Measurements from ENCODE around the gene UQCC5. TPM values are rescaled to one million over a fixed set of nuclear protein-coding genes. Genes with fewer than 3 reads are reported as not detected.
A peak's percentile ranks its signal among the peaks of the same experiment; 100 is the strongest.

The UQCC5 gene
- polyA plus RNA-seq, 2 donors, result 20.9 to 37.7 TPM

DNA sequence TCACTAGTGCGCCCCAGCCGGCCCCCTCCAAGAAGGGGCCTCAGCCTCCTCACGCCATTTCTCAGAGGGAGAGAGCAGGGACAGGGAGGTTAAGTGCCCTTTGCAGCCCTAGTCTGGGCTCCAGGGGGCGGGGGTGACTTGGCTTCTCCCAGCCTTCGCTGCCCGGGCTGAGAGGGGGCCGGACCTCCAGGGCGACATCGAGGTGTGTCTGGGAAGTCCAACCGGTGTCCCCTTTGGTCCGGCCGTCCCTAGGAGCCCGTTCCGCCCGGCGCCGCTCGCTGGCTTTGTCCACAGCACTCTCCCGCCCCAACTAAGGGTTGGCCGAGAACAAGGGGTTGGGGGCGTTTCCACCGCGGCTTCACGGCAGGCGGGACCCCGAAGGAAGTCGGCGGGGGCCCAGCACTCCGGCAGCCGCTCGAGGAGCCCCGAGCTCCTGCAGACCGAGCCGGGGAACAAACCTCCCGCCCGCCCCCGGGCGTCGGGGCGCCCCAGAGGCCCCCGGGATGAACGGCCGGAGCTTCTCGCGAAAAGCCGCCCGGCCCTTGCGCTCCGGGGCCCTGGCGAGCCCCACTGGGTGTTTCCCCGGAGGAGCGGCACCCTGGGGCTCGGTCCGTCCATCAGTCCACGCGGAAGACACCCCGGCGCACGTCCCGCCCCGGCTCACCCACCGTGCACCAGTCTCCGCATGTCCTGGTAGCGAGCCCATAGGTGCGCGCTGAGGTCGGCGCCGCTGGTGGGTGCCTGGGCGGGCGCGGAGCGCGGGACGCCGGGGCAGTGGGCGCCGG is 3.4 kb upstream of the UQCC5 start:
- Histone ChIP-seq H3K4me3 (ENCODE audit: low read depth in 1 of 2, low read length in 2 of 2) (peak overlapping the region; percentile 63 to 67), H3K4me1 (ENCODE audit: control insufficient read depth in 2 of 2, insufficient read depth in 2 of 2, low read length in 1 of 2) (peaks cover 10 to 44% of the 10 kb centered on the region in 2 donors), H3K9me3 (ENCODE audit: control insufficient read depth in 2 of 2, insufficient read depth in 1 of 2, low read depth in 1 of 2, low read length in 1 of 2) (no peaks in the 10 kb centered on the region), H3K36me3 (ENCODE audit: control insufficient read depth in 2 of 2, insufficient read depth in 2 of 2, low read length in 1 of 2) (peaks cover 0 to 10% of the 10 kb centered on the region in 2 donors), H3K27me3 (ENCODE audit: control insufficient read depth in 1 of 2, insufficient read depth in 2 of 2, low read length in 2 of 2) (no peaks in the 10 kb centered on the region), H3K27ac (ENCODE audit: low read depth in 2 of 2, low read length in 1 of 2) (peak overlapping the region; percentile 54 to 78)
- WGBS, 2 donors, result 2 to 6% methylated on average over 63 to 78 of the region's 78 CpGs

DNA sequence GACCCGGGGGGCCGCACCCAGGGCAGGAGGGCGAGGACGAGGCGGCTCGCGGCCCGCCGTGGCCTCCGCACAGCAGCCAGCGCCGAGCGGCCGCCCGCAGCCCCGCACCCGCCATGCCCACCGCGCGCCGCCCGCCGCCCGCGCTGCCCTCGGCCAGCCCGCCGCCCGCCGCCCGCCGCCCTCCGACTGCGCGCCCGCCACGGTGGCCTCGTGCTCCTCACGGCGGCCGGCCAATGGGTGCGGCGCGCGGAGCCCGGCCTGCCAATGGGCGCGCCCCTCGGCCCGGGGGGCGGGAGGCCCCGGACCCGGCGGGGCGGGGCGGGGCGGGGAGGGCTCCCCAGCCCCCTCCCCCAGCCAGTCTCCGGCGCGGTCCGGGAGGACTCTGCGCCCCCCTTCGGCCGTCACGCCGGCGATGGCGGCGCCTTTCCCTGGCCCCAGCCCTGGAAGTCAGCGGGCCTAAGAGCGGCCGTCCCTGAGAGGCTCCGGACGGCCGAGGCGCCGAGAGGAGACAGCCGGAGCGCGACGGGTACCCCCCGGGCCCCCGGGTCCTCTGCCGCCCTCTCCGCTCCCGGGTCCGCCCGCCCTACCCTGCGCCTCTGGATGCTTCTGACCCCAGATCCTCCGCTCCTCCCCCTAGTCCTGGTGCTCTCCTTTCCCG is 2.7 kb upstream of the UQCC5 start, which contains the start of gene NT5DC2:
NT5DC2 (minus strand) TSS at position 235 of the 658 bp plus-strand sequence; CDS start at position 115, 120 bp downstream.
- 2 to 5% methylated on average over 19 to 91 of the region's 91 CpGs for WGBS, 2 donors
- Histone ChIP-seq H3K9me3 (ENCODE audit: control insufficient read depth in 2 of 2, insufficient read depth in 1 of 2, low read depth in 1 of 2, low read length in 1 of 2) (no peaks in the 10 kb centered on the region), H3K4me3 (ENCODE audit: low read depth in 1 of 2, low read length in 2 of 2) (peak within 1 kb of the TSS; percentile 63 to 67), H3K4me1 (ENCODE audit: control insufficient read depth in 2 of 2, insufficient read depth in 2 of 2, low read length in 1 of 2) (peaks cover 12 to 44% of the 10 kb centered on the region in 2 donors), H3K36me3 (ENCODE audit: control insufficient read depth in 2 of 2, insufficient read depth in 2 of 2, low read length in 1 of 2) (peaks cover 0 to 4% of the 10 kb centered on the region in 2 donors), H3K27ac (ENCODE audit: low read depth in 2 of 2, low read length in 1 of 2) (peak within 1 kb of the TSS; percentile 78 to 81), H3K27me3 (ENCODE audit: control insufficient read depth in 1 of 2, insufficient read depth in 2 of 2, low read length in 2 of 2) (no peaks in the 10 kb centered on the region)

DNA sequence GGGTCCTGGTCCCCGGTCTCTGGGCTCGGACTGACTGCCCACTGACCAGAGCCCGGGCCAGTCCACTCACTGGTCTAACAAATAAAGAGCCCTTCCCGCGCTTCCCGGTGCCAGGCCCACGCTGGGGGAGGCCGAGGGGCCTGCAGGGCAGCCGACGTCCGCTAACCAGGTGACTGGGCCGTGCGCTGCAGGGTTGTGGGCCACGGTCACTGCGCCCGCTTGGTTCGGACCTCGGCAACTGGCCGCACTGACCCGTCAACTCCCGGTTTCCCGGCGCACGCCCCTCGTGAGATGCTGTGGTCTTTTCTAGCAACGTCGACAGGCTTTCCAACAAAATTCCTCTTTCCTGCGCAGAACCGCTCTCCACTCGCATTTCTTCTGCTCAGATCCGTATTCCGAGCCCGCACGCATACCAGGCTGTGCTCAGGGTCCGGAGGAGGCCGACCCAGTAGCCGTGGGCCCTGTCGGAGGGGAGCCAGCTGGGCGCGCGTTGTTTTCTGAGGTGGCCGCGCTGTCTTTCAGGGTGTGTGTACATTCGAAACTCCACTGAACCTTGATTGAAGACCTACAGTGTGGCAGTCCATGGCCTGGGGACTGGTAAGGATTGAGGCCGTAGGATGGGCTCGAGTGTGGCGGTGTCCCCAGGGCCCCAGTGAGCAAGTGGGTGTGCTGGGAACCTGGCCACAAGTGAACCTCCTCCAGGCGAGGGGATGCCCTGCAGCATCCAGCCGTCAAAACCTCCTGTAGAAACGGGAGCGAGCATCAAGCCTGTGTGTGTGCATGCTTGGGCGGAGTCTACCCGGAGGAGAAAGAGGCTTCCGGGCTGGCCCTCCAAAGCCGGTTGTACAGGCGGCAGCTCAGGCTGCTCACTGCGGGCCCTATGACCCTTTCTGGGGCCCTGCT is 1.9 kb upstream of the UQCC5 start:
- H3K36me3 ChIP-seq (ENCODE audit: control insufficient read depth in 2 of 2, insufficient read depth in 2 of 2, low read length in 1 of 2), result no peaks in the 10 kb centered on the region
- H3K4me1 ChIP-seq (ENCODE audit: control insufficient read depth in 2 of 2, insufficient read depth in 2 of 2, low read length in 1 of 2), result peaks cover 15 to 40% of the 10 kb centered on the region in 2 donors
- H3K27ac ChIP-seq (ENCODE audit: low read depth in 2 of 2, low read length in 1 of 2), result peak overlapping the region; percentile 78 to 81
- WGBS, 2 donors, result 31 to 50% methylated on average over 57 of the region's 57 CpGs
- H3K27me3 ChIP-seq (ENCODE audit: control insufficient read depth in 1 of 2, insufficient read depth in 2 of 2, low read length in 2 of 2), result no peaks in the 10 kb centered on the region
- H3K4me3 ChIP-seq (ENCODE audit: low read depth in 1 of 2, low read length in 2 of 2), result peak overlapping the region; percentile 44 to 63
- H3K9me3 ChIP-seq (ENCODE audit: control insufficient read depth in 2 of 2, insufficient read depth in 1 of 2, low read depth in 1 of 2, low read length in 1 of 2), result no peaks in the 10 kb centered on the region

DNA sequence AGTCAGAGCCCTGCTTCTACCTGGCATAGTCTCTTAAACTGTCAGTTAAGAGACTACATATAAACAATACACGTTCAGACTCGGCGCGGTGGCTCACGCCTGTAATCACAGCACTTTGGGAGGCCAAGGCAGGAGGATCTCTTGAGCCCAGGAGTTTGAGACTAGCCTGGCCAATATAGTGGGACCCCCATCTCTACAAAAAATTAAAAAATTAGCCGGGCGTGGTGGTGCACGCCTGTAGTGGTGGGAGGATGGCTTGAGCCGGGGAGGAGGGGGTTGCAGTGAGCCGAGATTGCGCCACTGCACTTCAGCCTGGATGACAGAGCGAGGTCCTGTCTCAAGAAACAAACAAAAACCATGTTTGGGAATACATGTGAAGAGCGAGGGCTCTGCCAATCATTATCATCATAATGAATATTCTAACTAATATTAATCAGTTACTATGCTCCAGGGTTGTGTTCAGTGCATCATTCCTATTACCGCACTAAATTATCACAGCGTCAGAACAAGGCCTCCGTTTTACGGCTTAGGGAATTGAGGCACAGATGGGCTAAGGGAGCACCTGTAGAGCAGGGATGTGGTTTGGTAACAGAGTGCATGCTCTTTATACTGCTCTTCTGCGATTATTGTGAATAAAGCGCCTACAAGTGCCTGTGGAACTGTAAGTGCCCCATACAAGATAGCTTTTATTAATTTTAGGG is 844 bp upstream of the UQCC5 start:
- Histone ChIP-seq H3K9me3 (ENCODE audit: control insufficient read depth in 2 of 2, insufficient read depth in 1 of 2, low read depth in 1 of 2, low read length in 1 of 2) (no peaks in the 10 kb centered on the region), H3K4me1 (ENCODE audit: control insufficient read depth in 2 of 2, insufficient read depth in 2 of 2, low read length in 1 of 2) (peaks cover 15 to 31% of the 10 kb centered on the region in 2 donors), H3K27me3 (ENCODE audit: control insufficient read depth in 1 of 2, insufficient read depth in 2 of 2, low read length in 2 of 2) (no peaks in the 10 kb centered on the region), H3K27ac (ENCODE audit: low read depth in 2 of 2, low read length in 1 of 2) (peak overlapping the region in 1 of 2 donors; percentile 78), H3K4me3 (ENCODE audit: low read depth in 1 of 2, low read length in 2 of 2) (no peak overlapping the region), H3K36me3 (ENCODE audit: control insufficient read depth in 2 of 2, insufficient read depth in 2 of 2, low read length in 1 of 2) (no peaks in the 10 kb centered on the region)
- 88 to 89% methylated on average over 19 of the region's 19 CpGs for WGBS, 2 donors

DNA sequence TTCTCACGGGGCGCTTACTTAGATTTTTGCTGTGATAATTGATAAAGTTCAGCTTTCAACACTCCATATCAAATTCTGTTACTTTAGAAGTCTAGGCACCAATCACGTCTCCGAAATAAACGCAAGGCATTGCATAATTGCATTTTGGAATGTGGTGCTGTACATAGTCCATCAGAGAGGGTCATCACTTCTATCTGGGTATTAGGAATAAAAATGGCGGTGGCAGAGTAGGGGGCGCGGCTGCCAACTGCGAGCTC is 365 bp upstream of the UQCC5 start:
- Histone ChIP-seq H3K27ac (ENCODE audit: low read depth in 2 of 2, low read length in 1 of 2) (peak overlapping the region in 1 of 2 donors; percentile 9), H3K4me1 (ENCODE audit: control insufficient read depth in 2 of 2, insufficient read depth in 2 of 2, low read length in 1 of 2) (peaks cover 11 to 29% of the 10 kb centered on the region in 2 donors), H3K9me3 (ENCODE audit: control insufficient read depth in 2 of 2, insufficient read depth in 1 of 2, low read depth in 1 of 2, low read length in 1 of 2) (no peaks in the 10 kb centered on the region), H3K27me3 (ENCODE audit: control insufficient read depth in 1 of 2, insufficient read depth in 2 of 2, low read length in 2 of 2) (no peaks in the 10 kb centered on the region), H3K4me3 (ENCODE audit: low read depth in 1 of 2, low read length in 2 of 2) (no peak overlapping the region), H3K36me3 (ENCODE audit: control insufficient read depth in 2 of 2, insufficient read depth in 2 of 2, low read length in 1 of 2) (peaks cover 0 to 2% of the 10 kb centered on the region in 2 donors)
- WGBS, 2 donors, result 11 to 12% methylated on average over 9 of the region's 9 CpGs

DNA sequence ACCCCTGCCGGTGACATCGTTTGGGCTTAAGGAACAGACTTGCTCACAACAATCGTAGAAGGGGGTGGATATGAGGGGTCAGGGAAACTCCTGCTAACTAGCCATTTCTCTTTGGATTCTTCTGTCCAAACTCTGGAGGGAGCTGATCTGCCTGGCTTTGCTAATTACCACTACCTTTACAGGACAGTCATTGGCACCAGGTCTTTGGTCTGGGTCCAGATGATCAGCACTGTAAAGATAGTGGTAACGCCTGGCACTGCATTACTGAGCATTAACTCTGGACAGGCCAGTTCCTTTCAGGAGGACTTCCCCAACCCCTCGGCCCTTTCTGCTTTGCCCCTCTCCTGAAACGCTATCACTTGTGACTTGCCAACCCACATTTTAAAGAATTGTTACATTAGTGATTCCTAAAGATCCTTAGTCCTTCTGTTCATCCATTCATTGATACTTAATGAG is 788 bp downstream of the UQCC5 start:
- Histone ChIP-seq H3K9me3 (ENCODE audit: control insufficient read depth in 2 of 2, insufficient read depth in 1 of 2, low read depth in 1 of 2, low read length in 1 of 2) (no peaks in the 10 kb centered on the region), H3K4me1 (ENCODE audit: control insufficient read depth in 2 of 2, insufficient read depth in 2 of 2, low read length in 1 of 2) (peaks cover 6 to 20% of the 10 kb centered on the region in 2 donors), H3K36me3 (ENCODE audit: control insufficient read depth in 2 of 2, insufficient read depth in 2 of 2, low read length in 1 of 2) (peaks cover 0 to 4% of the 10 kb centered on the region in 2 donors), H3K27ac (ENCODE audit: low read depth in 2 of 2, low read length in 1 of 2) (peak overlapping the region; percentile 91 to 93), H3K4me3 (ENCODE audit: low read depth in 1 of 2, low read length in 2 of 2) (peak overlapping the region; percentile 71 to 90), H3K27me3 (ENCODE audit: control insufficient read depth in 1 of 2, insufficient read depth in 2 of 2, low read length in 2 of 2) (no peaks in the 10 kb centered on the region)
- 2% methylated on average over 6 of the region's 6 CpGs for WGBS, 2 donors

DNA sequence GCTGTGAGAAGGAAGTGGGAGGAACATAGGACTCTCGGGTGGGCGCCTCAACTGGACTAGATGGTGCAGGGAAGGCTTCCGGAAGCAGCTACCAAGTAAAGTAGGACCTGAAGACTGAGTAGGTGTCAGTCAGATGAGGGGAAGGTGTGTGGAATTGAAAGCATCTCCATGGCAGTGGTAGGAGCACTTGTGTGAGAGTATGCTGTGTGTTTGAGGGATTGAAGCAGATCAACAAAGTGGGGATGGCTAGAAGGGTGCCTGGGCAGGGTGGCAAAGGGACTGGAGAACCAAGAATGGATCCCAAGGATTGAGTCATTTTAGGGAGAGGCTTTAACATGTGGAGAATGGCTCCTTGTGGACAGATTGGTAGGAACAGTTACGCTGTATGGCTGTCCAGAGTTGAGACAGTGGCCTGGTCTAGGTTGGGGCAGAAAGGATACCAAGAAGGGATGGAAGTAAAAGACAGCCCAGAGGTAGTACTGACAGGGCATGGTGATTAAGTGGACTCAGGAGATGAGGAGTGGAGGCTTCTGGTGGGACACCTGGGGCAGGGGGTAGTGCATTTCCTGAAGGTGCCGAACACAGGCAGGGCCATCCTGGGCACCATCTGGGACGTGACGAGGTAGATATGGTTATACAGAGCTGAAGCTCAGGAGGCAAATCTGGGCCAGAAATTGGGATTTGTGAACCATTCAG is 1.5 kb downstream of the UQCC5 start:
- no peak overlapping the region for H3K27ac ChIP-seq (ENCODE audit: low read depth in 2 of 2, low read length in 1 of 2)
- H3K27me3 ChIP-seq (ENCODE audit: control insufficient read depth in 1 of 2, insufficient read depth in 2 of 2, low read length in 2 of 2), result no peaks in the 10 kb centered on the region
- H3K36me3 ChIP-seq (ENCODE audit: control insufficient read depth in 2 of 2, insufficient read depth in 2 of 2, low read length in 1 of 2), result peaks cover 0 to 4% of the 10 kb centered on the region in 2 donors
- H3K4me3 ChIP-seq (ENCODE audit: low read depth in 1 of 2, low read length in 2 of 2), result peak overlapping the region in 1 of 2 donors; percentile 90
- no peaks in the 10 kb centered on the region for H3K9me3 ChIP-seq (ENCODE audit: control insufficient read depth in 2 of 2, insufficient read depth in 1 of 2, low read depth in 1 of 2, low read length in 1 of 2)
- whole genome bisulfite sequencing, 2 donors, result 71 to 76% methylated on average over 7 of the region's 7 CpGs
- H3K4me1 ChIP-seq (ENCODE audit: control insufficient read depth in 2 of 2, insufficient read depth in 2 of 2, low read length in 1 of 2), result peaks cover 6 to 20% of the 10 kb centered on the region in 2 donors

DNA sequence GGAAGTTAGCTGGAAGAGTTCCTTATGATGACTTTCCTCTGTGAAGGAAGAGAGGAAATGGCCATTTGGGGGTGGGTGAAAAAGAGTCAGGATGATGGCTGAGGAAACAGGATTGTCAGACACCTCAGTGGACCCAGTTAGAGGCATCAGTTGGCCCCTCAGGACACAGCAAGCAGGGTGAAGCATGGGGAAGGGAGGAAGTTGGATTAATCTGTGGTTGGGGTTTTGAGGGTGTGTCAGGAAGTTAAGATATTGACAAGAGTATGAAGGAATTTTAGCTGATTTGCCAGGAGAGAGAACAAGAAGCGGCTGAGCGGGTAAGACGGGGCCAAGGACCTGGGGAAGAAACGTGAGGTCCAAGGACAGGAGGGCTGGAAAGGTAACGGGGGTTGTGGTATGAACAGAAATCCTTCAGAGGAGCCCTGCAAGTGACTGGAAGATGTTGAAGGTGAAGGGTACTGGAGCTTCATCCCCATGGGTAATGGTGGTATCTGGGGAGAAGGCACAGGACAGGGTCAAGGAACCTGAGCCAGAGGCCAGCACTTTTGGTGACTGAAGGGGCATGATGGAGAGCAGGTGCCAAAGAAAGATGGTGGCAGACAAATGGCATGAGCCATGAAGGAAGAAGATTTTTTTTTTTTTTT is 2.7 kb downstream of the UQCC5 start:
- Histone ChIP-seq H3K27me3 (ENCODE audit: control insufficient read depth in 1 of 2, insufficient read depth in 2 of 2, low read length in 2 of 2) (no peaks in the 10 kb centered on the region), H3K4me3 (ENCODE audit: low read depth in 1 of 2, low read length in 2 of 2) (no peak overlapping the region), H3K9me3 (ENCODE audit: control insufficient read depth in 2 of 2, insufficient read depth in 1 of 2, low read depth in 1 of 2, low read length in 1 of 2) (no peaks in the 10 kb centered on the region), H3K36me3 (ENCODE audit: control insufficient read depth in 2 of 2, insufficient read depth in 2 of 2, low read length in 1 of 2) (peaks cover 0 to 4% of the 10 kb centered on the region in 2 donors), H3K27ac (ENCODE audit: low read depth in 2 of 2, low read length in 1 of 2) (no peak overlapping the region), H3K4me1 (ENCODE audit: control insufficient read depth in 2 of 2, insufficient read depth in 2 of 2, low read length in 1 of 2) (peaks cover 6 to 19% of the 10 kb centered on the region in 2 donors)
- 85 to 89% methylated on average over 5 of the region's 5 CpGs for WGBS, 2 donors
